GM21576 (cell line): ENCODE measurements around the gene FNDC1.
"Not testable (repeated sequence)": the region's sequence is repeated elsewhere in the genome, so short reads cannot be mapped to it uniquely, and the experiment has no call there.

Experiments
- ATAC-seq: cut with Tn5 transposase; IDR thresholded peaks from one replicate; pipeline ENCODE4 v1.9.1; 2021; ENCODE audit warnings: mild to moderate bottlenecking, moderate library complexity; ENCODE audit not compliant: unreplicated experiment

FNDC1 gene

GRCh38 chr6:159169193-159169555 is at the start of gene FNDC1:
Gene FNDC1, plus strand, starts transcription at chr6:159169400. Its CDS starts 197 bp downstream, at chr6:159169597.
- ATAC-seq = no peak

DNA sequence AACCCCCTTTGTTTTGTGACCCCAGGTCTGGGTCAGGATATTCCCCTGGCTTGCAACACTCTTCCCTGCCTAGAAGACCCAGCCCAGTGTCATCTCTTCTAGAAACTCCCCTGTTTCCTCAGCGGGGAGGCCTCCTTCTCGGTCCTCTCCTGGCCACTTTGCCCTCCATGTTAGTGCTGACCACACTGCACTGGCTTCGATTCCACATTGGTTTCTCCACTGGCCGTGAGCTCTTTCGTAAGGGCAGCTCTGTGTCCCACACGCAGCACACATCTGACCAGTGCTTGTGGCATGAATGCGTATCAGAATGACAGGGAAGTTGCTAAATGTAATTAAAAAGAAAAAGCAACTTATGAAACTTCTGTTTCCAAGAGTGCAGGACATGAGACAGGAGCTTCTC is 49.4 kb upstream of the FNDC1 start:
- no peak for ATAC-seq

DNA sequence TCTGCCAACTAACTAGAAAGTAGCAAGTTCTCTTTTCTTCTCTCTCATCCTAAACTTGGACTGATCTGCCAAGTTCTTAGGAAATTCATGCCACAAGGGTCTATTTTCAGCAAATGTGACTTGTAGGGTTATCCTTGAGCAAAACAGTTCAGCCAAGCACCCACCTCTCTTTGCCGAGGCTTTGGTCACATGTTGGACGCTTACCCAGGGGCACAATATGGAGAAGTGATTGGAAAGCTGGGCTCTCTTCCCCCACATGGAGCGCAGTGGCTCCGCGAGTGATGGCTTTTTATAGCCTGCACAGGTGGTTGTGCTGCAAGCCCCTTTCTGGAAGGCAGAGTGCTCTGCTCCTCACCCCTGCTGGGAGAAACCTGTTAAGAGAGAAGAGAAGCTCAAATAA is 47.7 kb upstream of the FNDC1 start:
- ATAC-seq = no peak

GRCh38 chr6:159122453-159122852 is 46.7 kb upstream of the FNDC1 start:
- no peak for ATAC-seq

DNA sequence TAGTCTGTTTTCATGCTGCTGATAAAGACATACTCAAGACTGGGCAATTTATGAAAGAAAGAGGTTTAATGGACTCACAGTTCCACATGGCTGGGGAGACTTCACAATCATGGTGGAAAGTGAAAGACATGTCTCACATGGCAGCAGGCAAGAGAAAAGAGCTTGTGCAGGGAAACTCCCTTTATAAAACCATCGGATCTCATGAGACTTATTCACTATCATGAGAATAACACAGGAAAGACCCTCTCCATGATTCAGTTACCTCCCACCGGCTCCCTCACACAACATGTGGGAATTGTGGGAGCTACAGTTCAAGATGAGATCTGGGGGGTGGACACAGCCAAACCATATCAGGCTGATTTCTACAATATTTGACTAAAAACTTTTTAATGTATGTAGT is 45.4 kb upstream of the FNDC1 start:
- ATAC-seq = not testable (repeated sequence)

DNA sequence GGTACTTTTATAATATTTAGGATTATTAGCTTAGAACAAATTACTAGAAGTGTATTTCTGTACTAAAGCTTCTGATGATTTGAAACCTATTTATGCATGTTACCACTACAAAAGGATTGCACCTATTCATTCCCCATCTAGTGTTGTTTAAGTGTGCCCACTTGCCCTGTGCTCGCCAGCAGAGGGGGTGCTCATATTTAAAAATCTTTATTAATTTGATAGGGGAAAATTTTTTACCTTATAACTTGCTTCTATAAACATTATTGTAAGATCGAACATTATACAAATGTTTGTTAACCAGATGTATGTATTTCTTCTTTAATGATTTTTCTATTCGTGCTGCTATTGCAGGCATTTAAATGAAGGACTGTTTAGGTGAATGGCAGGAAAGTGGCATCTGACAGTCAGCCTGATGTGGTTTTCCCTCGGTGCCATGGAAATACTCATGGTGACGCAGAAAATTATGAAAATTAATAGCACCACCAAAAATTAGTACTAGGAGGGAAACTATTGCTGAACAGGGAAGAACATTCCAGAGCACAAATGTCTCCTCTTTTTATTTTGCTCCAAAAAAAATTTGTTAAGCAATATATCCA is 44.1 kb upstream of the FNDC1 start:
- no peak for ATAC-seq

- ATAC-seq = no peak
Measured at GRCh38 chr6:159125951-159126352, 43.2 kb upstream of the FNDC1 start.

- ATAC-seq = no peak
Measured at GRCh38 chr6:159126590-159126989, 42.6 kb upstream of the FNDC1 start.

DNA sequence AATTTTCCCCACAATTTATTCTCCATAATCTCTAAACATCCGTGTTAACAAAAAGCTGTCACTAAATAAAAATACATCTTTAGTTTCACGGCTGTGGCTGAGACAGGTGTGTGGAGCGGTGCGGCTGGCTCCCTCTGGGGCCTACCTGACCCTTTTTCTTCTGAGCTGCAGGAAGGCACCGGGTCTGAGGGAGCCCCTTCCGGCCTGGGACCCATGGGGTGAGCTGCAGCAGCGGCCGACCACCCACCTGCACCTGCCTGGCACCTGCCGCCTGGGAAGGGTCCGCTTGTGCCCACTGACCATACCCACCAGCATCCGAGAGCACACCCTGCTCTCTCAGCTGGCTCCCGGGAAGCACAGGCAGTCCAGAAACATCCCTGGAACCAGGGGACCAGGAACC is 41.5 kb upstream of the FNDC1 start:
- no peak for ATAC-seq

DNA sequence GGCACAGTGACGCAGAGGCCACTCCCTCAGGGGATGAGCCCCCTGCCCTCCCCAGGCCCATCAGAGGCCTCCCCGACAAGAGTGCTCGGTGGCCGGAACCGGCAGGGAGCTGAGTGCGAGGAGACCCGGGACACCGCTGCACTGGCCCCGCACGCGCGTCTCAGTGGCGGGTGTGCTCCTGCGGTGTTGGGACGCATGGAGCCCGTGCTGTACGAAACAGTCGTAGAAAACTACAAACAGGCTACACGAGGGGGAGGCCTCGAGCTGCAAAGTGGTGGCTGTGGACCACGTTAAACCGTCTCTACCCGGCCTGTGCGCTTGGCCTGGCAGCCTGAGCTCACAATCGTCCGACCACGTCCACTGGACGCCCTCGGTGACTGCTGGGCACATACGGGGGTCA is 40.2 kb upstream of the FNDC1 start:
- ATAC-seq = no peak

DNA sequence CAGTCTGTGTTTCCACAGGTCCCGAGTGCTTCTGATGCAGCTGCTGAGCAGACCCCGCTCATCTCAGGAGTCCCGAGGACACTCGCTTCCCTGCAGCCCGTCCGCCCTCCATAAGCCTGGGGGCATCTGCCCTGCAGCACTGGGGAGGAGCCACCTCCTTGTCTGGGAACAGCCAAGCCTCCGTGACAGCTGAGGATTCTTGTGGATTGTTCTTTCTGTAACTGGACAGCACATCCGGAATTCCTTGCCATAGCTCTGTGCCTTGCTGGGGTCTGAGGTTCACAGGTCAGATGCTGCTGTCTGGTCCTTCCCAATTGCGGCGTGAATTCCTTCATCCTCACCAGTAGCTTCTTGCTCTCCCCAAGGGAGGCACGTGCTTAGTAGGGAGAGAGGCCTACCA is 38.4 kb upstream of the FNDC1 start:
- no peak for ATAC-seq

DNA sequence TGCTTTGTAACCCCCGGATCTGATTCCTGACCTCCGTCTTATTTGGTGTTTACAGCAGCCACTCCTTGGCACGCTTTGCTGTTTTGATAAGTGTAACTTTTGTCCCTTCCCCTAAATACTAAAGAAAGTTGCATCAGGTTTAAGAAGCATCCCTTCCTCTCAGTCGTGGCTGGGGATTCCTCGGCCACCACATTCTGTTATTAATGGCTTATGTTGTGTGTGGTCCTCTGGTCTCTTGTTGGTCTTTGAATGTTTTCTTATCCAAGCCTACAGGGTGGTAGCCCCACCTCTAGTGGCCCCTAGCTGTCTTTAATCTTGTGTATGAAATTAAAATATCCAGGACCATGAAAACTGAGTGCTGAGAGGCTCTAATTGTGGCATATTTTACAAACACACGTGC is 37.5 kb upstream of the FNDC1 start:
- ATAC-seq = no peak

DNA sequence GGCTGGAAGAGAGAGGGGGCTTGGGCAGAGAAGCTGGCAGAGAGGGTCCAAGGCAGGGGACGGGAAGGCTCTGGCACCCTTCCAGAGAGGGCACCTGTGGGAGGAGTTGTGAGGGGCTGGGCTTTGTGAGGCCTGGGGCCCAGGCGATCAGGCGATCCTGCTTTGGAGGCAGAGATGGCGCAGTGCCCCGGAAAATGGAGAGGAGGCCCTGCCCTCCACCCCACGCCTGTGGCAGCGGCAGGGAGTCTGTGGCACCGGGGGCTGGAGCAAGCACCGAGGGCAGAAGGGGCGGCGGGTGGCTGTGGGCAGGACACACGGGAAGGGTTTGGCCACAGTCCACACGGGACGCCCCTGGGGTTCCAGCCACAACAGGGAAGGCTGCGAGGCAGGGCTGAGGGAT is 36.5 kb upstream of the FNDC1 start:
- no peak for ATAC-seq

- ATAC-seq = peak; percentile 83
Measured at GRCh38 chr6:159134701-159135364, 34.4 kb upstream of the FNDC1 start.

DNA sequence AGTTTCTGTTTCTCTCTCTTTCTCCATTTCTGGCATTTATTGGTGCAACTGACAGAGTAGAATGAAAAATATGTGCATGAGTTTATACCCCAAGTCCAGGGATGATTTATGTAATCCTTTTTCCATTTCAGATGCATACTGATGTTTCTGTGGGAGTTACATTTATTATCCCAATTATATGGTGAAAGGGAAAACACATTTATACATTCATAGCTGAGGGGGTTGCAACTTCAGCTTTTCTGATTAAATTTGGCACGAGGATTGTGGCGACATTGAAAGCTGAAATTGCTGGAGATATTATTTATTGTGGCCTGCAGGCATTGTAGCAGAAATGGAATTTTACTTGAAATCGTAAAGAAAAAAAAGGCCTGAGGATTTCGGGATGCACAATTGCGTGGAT is 31.5 kb upstream of the FNDC1 start:
- ATAC-seq = no peak

- no peak for ATAC-seq
Measured at GRCh38 chr6:159142531-159142930, 26.7 kb upstream of the FNDC1 start.

DNA sequence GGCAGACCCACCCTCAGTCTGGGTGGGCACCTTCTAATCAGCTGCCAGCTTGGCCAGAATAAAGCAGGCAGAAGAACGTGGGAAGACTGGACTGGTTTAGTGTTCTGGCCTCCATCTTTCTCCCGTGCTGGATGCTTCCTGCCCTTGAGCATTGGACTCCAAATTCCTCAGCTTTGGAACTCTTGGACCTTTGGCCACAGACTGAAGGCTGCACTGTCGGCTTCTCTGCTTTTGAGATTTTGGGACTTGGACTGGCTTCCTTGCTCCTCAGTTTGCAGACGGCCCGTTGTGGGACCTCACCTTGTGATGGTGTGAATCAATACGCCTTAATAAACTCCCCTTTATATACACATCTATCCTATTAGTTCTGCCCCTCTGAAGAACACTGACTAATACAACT is 20.6 kb upstream of the FNDC1 start:
- no peak for ATAC-seq

DNA sequence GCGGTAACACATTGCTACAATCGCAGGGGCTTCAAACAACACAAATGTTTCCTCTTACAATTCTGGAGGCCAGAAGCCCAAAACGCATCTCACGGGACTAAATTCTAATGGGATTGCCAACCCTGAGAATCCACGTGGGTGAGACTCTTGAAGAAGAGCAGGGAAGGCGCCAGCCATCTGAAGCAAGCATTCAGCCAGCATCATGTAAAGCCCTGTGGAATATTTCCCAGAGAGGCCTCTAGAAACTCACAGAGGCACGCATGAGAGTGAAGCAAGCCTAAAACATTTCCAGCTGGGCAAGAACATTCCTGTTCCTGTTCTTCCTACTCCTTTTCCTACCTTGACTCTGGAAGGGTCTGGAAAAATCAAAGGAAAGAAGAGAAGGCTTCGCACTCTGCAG is 19.6 kb upstream of the FNDC1 start:
- ATAC-seq = no peak

- no peak for ATAC-seq
Measured at GRCh38 chr6:159151266-159151855, 17.8 kb upstream of the FNDC1 start.

DNA sequence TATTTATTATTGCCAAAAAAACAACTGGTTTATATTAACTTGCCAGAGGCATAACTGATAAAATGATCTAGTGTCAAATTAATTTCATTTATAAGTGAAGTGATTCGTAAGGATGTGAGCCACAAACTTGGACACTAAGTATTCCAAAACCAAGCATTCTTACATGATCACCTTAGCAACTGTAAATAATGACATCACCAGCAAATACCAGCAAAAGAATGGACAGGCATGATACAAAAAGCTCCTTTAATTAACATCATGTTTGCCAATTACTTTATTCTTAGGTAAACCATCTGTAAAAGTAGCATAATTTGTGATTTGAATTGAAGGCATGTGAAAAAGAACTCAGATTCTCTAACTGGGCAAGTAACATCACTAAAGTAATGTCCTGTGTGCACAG is 17.2 kb upstream of the FNDC1 start:
- ATAC-seq = no peak

GRCh38 chr6:159152782-159153181 is 16.4 kb upstream of the FNDC1 start:
- ATAC-seq = no peak

DNA sequence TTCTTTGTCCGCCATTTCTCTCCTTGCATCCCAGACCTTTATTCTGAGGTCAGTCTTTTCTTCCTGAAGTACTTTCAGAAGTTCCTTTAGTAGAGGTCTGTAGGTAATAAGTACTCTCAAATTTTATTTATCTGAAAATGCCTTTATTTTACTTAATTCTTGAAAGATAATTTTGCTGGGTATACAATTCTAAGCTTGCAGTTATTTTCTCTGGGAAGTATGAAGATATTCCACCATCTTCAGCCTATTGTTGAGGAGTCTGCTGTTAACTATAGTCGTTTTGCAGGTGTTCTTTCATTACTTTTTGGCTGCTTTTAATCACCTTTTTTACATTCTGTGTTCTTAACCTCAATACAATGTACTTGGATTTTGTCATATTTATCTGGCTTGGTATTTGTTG is 13.5 kb upstream of the FNDC1 start:
- ATAC-seq = no peak

- no peak for ATAC-seq
Measured at GRCh38 chr6:159156089-159156488, 13.1 kb upstream of the FNDC1 start.
